Measurements from ENCODE around the gene C1QTNF6. TPM values are rescaled to one million over a fixed set of nuclear protein-coding genes. Genes with fewer than 3 reads are reported as not detected.

C1QTNF6 gene
- total and polyA plus RNA-seq, 2 of the 4 experiments (the other 2 are of a cell fraction) = 1.1 to 10.9 TPM

DNA sequence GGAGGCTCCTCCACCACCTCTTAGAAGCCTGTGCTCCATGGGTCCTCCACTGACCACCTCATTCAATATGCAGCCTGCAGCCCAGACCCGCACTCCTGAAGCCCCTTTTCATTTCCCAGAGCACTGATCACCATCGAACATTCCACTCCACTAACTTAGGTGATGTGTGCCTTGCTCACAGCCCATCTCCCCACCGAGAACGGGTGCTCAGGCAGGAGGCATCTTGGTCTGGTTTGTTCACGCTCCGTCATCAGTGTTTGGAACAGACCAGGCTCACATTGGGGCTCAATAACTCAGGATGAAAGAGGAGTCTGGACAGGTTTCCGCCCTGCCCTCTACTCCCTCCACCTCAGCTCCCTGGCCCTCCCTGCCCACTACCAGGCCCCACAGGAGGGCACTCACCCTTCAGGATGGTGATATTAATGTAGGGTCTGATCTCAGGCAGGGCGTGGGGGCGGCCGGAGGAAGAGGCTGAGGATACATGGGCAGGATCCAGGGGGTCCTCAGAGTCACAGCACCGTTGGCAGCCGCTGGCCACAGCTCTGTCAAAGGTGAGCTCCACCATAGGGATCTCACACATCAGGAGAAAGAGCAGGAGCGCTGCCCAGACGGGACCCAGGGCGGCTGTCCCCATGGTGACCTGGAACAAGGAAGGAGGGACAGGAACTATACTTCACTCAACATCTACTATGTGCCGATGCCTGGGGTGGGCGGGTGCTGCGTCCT lies 3.1 kb downstream of the C1QTNF6 start:
- peaks cover 0 to 21% of the 10 kb centered on the region in 2 experiments; a peak in 3 of 4 replicates for H3K79me1 ChIP-seq (ENCODE audit: low read depth in 1 of 2, low read length in 2 of 2)
- no peak overlapping the region for H3K4ac ChIP-seq (ENCODE audit: low read depth, low read length)
- no peak overlapping the region for H4K91ac ChIP-seq (ENCODE audit: insufficient read depth, low read depth, low read length)
- H3K9me1 ChIP-seq (ENCODE audit: insufficient read depth, low read length) = peaks cover 8% of the 10 kb centered on the region
- no peak overlapping the region for H2AK5ac ChIP-seq (ENCODE audit: low read depth, low read length)
- no peaks in the 10 kb centered on the region for H4K20me1 ChIP-seq (ENCODE audit: insufficient read depth, low read length)
- no peak overlapping the region for H2BK15ac ChIP-seq (ENCODE audit: low read depth, low read length)
- in situ Hi-C loops (cut with MboI; ENCODE audit: low sequenced_read_pairs) = no loop called here
- H2BK5ac ChIP-seq (ENCODE audit: low read depth, low read length, poor library complexity, severe bottlenecking) = no peak overlapping the region
- peaks cover 10% of the 10 kb centered on the region; the same call in 1 of the 2 replicates for H3K36me3 ChIP-seq (ENCODE audit: control insufficient read depth, insufficient read depth, low read length)
- CTCF ChIA-PET = no interaction called here
- no peak overlapping the region for H3K9ac ChIP-seq (ENCODE audit: low read depth, low read length)
- H2BK120ac ChIP-seq (ENCODE audit: low read depth, low read length) = no peak overlapping the region
- H2AK9ac ChIP-seq (replicated peaks; ENCODE audit: low read depth, low read length, poor library complexity) = no peak overlapping the region
- POLR2A ChIA-PET (ENCODE audit: unreplicated experiment) = no interaction called here
- H3K18ac ChIP-seq (ENCODE audit: low read depth, low read length) = no peak overlapping the region
- dilution Hi-C loops (cut with HindIII; ENCODE audit: low sequenced_read_pairs, unreplicated experiment) = no loop called here
- ATAC-seq (ENCODE audit: low read depth) = no peak
- H3K14ac ChIP-seq (replicated peaks; ENCODE audit: low read depth, low read length) = no peak overlapping the region
- H3K4me2 ChIP-seq (ENCODE audit: low read depth, low read length) = no peak overlapping the region
- 90% methylated on average over 5 of the region's 18 CpGs; no CpG with 5 or more reads in 1 of the 2 experiments for WGBS, 2 experiments (ENCODE audit: extremely low coverage in 2 of 2, insufficient read length in 1 of 2)
- intact Hi-C loops (cut with micrococcal nuclease) = no loop called here
- H2AFZ ChIP-seq (replicated peaks; ENCODE audit: low read length, poor library complexity) = no peak overlapping the region
- no peak overlapping the region for H2BK20ac ChIP-seq (ENCODE audit: low read depth, low read length)
- no peaks in the 10 kb centered on the region for H3K27me3 ChIP-seq (ENCODE audit: control insufficient read depth, insufficient read depth, low read length)
- no TSS peak for BruUV-seq (replicated peaks)
- DNase-seq = no peak
- H3K4me3 ChIP-seq (ENCODE audit: insufficient read depth, low read depth, low read length) = no peak overlapping the region
- H4K5ac ChIP-seq (ENCODE audit: low read depth, low read length) = no peak overlapping the region
- no peak overlapping the region for H3K23ac ChIP-seq (ENCODE audit: low read depth, low read length)
- TF ChIP-seq, protein P1, sequence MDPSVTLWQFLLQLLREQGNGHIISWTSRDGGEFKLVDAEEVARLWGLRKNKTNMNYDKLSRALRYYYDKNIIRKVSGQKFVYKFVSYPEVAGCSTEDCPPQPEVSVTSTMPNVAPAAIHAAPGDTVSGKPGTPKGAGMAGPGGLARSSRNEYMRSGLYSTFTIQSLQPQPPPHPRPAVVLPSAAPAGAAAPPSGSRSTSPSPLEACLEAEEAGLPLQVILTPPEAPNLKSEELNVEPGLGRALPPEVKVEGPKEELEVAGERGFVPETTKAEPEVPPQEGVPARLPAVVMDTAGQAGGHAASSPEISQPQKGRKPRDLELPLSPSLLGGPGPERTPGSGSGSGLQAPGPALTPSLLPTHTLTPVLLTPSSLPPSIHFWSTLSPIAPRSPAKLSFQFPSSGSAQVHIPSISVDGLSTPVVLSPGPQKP (IDR thresholded peaks at IDR 0.05; ENCODE audit: borderline replicate concordance, low read depth, low read length) = no peak
- no peak for TF ChIP-seq NFE2L2 (IDR thresholded peaks at IDR 0.05; ENCODE audit: low read depth, low read length)
- TF ChIP-seq MAZ (IDR thresholded peaks at IDR 0.05; ENCODE audit: borderline replicate concordance, low read depth, low read length) = no peak
- TF ChIP-seq CHD1 (IDR thresholded peaks at IDR 0.05; ENCODE audit: low read depth, low read length) = no peak
- no peak for TF ChIP-seq SMC3 (IDR thresholded peaks at IDR 0.05; ENCODE audit: low read depth, low read length)
- no peak for TF ChIP-seq CTCF (conservative IDR thresholded peaks at IDR 0.05; ENCODE audit: low read depth, low read length)
- TF ChIP-seq RAD21 (IDR thresholded peaks at IDR 0.05; ENCODE audit: low read length) = no peak
- no peak for TF ChIP-seq CEBPB (IDR thresholded peaks at IDR 0.05; ENCODE audit: low read depth, low read length)
- TF ChIP-seq FOS (IDR thresholded peaks at IDR 0.05; ENCODE audit: low read depth, low read length) = no peak
- TF ChIP-seq RFX5 (IDR thresholded peaks at IDR 0.05; ENCODE audit: low read depth, low read length) = no peak
- no peak for TF ChIP-seq USF2 (IDR thresholded peaks at IDR 0.05; ENCODE audit: low read depth, low read length)
- TF ChIP-seq MAFK (IDR thresholded peaks at IDR 0.05; ENCODE audit: low read depth, low read length) = no peak
- TF ChIP-seq RCOR1 (IDR thresholded peaks at IDR 0.05; ENCODE audit: insufficient replicate concordance, low read length) = no peak
- TF ChIP-seq BHLHE40 (IDR thresholded peaks at IDR 0.05; ENCODE audit: low read depth, low read length) = no peak
- no peak overlapping the region for H3K56ac ChIP-seq (ENCODE audit: extremely low read depth, insufficient read depth, low read length)
- no peak overlapping the region for H4K8ac ChIP-seq (ENCODE audit: low read depth in 2 of 2, low read length in 2 of 2)
- no peak overlapping the region for H3K27ac ChIP-seq (ENCODE audit: insufficient read depth, low read length)
- no peaks in the 10 kb centered on the region for H3K9me3 ChIP-seq (ENCODE audit: control insufficient read depth, insufficient read depth, low read length)
- peaks cover 18% of the 10 kb centered on the region for H3K4me1 ChIP-seq (ENCODE audit: control insufficient read depth, insufficient read depth, low read length)
